ENCODE results near the gene GIMAP8. TPM values are rescaled to one million over a fixed set of nuclear protein-coding genes. Genes with fewer than 3 reads are reported as not detected.

Gene GIMAP8
- total and polyA plus RNA-seq, 12 donors: 13.4 to 39.4 (median 17.9) TPM

DNA sequence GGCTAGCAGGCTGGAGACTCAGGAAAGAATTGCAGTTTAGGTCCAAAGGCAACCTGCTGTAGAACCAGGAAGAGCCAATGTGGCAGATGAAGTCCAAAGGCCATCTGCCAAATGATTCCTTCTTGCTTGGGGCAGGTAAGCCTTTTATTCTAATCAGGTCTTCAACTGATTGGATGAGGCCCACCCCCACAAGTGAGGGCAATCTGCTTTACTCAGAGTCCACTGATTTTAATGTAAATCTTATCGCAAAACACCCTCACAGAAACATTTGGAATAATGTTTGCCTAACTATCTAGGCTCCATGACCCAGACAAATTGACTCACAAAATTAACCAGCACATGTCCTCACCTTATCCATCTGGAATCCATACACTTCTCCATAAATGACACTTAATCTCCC lies 7.8 kb downstream of the GIMAP8 start:
- Histone ChIP-seq H3K27me3 (no peaks in the 10 kb centered on the region), H3K27ac (no peak overlapping the region), H3K36me3 (peaks cover 0 to 83% (median 4%) of the 10 kb centered on the region in 9 donors), H3K4me1 (peaks cover 0 to 10% (median 0%) of the 10 kb centered on the region in 9 donors), H3K9me3 (peaks cover 0 to 58% (median 22%) of the 10 kb centered on the region in 11 donors), H3K4me3 (no peak overlapping the region)
- intact Hi-C loops (cut with DNase I): no loop called here
- WGBS, 2 donors: 96 to 98% methylated on average over 1 of the region's 1 CpG
- DNase-seq (no peak), ATAC-seq (no peak)
- TF ChIP-seq, protein P1, sequence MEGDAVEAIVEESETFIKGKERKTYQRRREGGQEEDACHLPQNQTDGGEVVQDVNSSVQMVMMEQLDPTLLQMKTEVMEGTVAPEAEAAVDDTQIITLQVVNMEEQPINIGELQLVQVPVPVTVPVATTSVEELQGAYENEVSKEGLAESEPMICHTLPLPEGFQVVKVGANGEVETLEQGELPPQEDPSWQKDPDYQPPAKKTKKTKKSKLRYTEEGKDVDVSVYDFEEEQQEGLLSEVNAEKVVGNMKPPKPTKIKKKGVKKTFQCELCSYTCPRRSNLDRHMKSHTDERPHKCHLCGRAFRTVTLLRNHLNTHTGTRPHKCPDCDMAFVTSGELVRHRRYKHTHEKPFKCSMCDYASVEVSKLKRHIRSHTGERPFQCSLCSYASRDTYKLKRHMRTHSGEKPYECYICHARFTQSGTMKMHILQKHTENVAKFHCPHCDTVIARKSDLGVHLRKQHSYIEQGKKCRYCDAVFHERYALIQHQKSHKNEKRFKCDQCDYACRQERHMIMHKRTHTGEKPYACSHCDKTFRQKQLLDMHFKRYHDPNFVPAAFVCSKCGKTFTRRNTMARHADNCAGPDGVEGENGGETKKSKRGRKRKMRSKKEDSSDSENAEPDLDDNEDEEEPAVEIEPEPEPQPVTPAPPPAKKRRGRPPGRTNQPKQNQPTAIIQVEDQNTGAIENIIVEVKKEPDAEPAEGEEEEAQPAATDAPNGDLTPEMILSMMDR (IDR thresholded peaks at IDR 0.05): no peak

DNA sequence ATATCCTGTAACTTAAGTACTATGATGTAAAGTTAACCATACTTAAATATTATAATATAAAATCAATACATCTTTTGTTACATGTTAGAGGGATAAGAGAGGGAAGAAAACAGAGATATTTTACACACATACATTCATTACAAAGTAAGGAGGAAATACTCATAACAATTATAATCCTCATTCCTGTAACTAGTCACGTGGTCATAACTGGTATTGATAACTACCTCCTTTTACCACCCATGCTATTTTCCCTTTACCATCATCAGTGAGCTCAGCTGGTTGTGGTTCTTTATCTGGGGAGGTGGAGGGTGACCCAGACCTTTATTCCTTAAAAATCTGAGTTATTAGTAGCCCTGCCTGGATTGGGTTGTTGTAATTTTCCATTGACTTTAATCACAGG lies 8.3 kb downstream of the GIMAP8 start:
- no peaks in the 10 kb centered on the region for H3K27me3 ChIP-seq
- 79 to 89% methylated on average over 1 of the region's 1 CpG for WGBS, 2 donors
- H3K27ac ChIP-seq: no peak overlapping the region
- peaks cover 0 to 64% (median 24%) of the 10 kb centered on the region in 11 donors for H3K9me3 ChIP-seq
- no peak overlapping the region for H3K4me3 ChIP-seq
- peaks cover 0 to 10% (median 0%) of the 10 kb centered on the region in 9 donors for H3K4me1 ChIP-seq
- TF ChIP-seq, protein P1 (IDR thresholded peaks at IDR 0.05): no peak
- ATAC-seq: no peak
- no peak for DNase-seq
- H3K36me3 ChIP-seq: peaks cover 0 to 89% (median 4%) of the 10 kb centered on the region in 9 donors
- intact Hi-C loops (cut with DNase I): no loop called here

DNA sequence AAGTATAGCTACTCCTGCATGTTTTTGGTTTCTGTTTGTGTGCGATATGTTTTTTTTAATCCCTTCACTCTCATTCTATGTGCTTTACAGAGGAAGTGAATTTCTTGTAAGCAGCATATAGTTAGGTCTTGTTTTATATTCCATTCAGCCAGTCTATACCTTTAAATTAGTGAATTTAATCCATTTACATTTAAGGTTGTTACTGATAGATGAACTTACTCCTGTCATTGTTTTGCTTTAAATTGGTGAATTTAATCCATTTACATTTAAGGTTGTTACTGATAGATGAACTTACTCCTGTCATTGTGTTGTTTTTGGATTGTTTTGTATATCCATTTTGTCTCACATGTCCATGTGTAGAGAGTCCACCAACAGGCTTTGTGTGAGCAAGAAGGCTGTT lies 11.1 kb downstream of the GIMAP8 start:
- 95 to 98% methylated on average over 1 of the region's 1 CpG for WGBS, 2 donors
- peaks cover 0 to 51% (median 24%) of the 10 kb centered on the region in 11 donors for H3K9me3 ChIP-seq
- H3K27me3 ChIP-seq: no peaks in the 10 kb centered on the region
- ATAC-seq (no peak), DNase-seq (no peak)
- TF ChIP-seq, protein P1 (IDR thresholded peaks at IDR 0.05): no peak
- H3K36me3 ChIP-seq: peaks cover 0 to 72% (median 2%) of the 10 kb centered on the region in 9 donors
- intact Hi-C loops (cut with DNase I): no loop called here
- H3K4me3 ChIP-seq: no peak overlapping the region
- no peak overlapping the region for H3K27ac ChIP-seq
- H3K4me1 ChIP-seq: peaks cover 0 to 32% (median 16%) of the 10 kb centered on the region in 9 donors

DNA sequence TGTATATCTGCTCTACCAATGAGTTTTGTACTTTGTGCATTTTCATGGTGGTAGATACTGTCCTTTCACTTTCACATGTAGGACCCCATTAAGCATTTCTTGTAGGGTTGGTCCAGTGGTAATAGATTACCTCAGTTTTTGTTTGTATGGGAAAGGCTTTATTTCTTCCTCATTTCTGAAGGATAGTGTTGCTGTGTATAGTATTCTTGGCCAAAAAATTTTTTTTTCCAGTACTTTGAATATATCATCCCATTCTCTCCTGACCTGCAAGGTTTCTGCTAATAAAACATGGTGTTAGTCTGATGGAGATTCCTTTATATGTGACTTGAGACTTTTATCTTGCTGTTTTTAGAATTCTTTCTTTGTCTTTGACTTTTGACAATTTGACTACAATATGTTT lies 12.0 kb downstream of the GIMAP8 start:
- Histone ChIP-seq H3K27me3 (no peaks in the 10 kb centered on the region), H3K9me3 (peaks cover 0 to 45% (median 24%) of the 10 kb centered on the region in 11 donors), H3K36me3 (peaks cover 0 to 74% (median 6%) of the 10 kb centered on the region in 9 donors), H3K27ac (no peak overlapping the region), H3K4me3 (no peak overlapping the region), H3K4me1 (peaks cover 0 to 40% (median 20%) of the 10 kb centered on the region in 9 donors)
- ATAC-seq (no peak), DNase-seq (no peak)
- TF ChIP-seq, protein P1 (IDR thresholded peaks at IDR 0.05): no peak
- intact Hi-C loops (cut with DNase I): no loop called here
